ENCODE results near the gene COMMD1.
A peak's percentile ranks its signal among the peaks of the same experiment; 100 is the strongest.

COMMD1 gene

DNA sequence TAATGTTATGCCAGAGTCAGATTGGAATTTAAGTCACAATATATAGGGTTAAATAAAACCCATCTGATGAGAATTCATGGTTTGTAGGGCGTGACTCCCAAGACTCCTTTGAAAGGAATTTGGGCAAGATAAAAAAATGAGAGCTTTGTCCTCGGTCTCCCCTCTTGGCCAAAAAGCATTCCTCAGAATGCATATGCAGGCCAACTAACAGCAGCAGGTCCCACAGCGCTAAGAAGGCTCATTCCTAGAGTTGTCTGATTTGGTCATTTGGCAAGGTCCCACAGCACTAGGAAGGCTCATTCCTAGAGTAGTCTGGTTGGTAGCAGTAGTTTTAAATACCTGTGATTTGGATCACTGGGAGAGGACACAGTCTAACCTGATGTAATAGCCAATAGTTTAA, 184.2 kb downstream of the COMMD1 start:
- no peak overlapping the region for H3K4me3 ChIP-seq (replicated peaks in 1 of 2; ENCODE audit: low read depth in 2 of 2, low read length in 2 of 2)
- peak in 1 of 2 donors; percentile 37 for DNase-seq (ENCODE audit: low read depth in 2 of 2)
- TF ChIP-seq, protein P1, sequence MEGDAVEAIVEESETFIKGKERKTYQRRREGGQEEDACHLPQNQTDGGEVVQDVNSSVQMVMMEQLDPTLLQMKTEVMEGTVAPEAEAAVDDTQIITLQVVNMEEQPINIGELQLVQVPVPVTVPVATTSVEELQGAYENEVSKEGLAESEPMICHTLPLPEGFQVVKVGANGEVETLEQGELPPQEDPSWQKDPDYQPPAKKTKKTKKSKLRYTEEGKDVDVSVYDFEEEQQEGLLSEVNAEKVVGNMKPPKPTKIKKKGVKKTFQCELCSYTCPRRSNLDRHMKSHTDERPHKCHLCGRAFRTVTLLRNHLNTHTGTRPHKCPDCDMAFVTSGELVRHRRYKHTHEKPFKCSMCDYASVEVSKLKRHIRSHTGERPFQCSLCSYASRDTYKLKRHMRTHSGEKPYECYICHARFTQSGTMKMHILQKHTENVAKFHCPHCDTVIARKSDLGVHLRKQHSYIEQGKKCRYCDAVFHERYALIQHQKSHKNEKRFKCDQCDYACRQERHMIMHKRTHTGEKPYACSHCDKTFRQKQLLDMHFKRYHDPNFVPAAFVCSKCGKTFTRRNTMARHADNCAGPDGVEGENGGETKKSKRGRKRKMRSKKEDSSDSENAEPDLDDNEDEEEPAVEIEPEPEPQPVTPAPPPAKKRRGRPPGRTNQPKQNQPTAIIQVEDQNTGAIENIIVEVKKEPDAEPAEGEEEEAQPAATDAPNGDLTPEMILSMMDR (IDR thresholded peaks at IDR 0.05; ENCODE audit: low read depth, low read length) = no peak

DNA sequence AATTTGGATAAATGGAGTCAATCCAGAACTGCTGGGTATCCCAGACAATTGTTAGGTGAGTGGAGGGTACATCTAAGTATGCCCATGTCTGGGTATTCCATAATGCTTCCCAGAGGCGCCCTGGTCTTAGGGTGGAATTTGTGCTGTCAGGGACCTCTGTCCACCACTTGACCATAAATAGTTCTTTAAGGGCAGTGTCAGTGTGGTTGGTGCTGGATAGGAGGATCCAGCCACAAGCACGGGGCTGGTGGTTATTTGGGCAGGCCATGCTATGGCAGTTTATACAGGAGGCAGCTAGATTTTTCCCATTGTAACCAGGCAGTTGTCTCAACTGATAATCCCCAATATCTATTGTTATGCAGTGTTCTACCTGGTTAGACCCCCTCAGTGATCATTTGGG, 186.0 kb downstream of the COMMD1 start:
- no peak for DNase-seq (ENCODE audit: low read depth in 2 of 2)
- no peak overlapping the region for H3K4me3 ChIP-seq (replicated peaks in 1 of 2; ENCODE audit: low read depth in 2 of 2, low read length in 2 of 2)
- TF ChIP-seq, protein P1 (IDR thresholded peaks at IDR 0.05; ENCODE audit: low read depth, low read length) = no peak

DNA sequence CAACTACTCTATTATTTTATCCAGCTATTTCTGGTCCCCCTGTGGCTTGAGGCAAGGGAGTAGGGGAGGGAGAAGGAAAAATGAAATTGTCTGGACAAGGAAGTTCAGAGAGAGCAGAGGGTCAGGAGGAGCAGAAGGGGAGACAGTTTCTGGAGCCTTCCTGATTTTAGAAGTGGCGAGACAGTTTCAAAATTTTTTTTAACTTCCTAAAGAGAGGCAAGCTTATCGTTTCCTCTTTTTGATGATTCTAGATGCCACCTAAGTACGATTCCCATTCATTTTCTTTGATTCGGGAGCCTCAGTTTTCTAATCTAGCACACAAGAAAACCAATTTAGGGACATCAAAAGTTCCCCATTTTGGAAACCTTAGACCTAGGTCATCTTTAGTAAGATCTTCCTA, 193.6 kb downstream of the COMMD1 start:
- no peak overlapping the region for H3K4me3 ChIP-seq (replicated peaks in 1 of 2; ENCODE audit: low read depth in 2 of 2, low read length in 2 of 2)
- TF ChIP-seq, protein P1 (IDR thresholded peaks at IDR 0.05; ENCODE audit: low read depth, low read length) = no peak
- no peak for DNase-seq (ENCODE audit: low read depth in 2 of 2)

DNA sequence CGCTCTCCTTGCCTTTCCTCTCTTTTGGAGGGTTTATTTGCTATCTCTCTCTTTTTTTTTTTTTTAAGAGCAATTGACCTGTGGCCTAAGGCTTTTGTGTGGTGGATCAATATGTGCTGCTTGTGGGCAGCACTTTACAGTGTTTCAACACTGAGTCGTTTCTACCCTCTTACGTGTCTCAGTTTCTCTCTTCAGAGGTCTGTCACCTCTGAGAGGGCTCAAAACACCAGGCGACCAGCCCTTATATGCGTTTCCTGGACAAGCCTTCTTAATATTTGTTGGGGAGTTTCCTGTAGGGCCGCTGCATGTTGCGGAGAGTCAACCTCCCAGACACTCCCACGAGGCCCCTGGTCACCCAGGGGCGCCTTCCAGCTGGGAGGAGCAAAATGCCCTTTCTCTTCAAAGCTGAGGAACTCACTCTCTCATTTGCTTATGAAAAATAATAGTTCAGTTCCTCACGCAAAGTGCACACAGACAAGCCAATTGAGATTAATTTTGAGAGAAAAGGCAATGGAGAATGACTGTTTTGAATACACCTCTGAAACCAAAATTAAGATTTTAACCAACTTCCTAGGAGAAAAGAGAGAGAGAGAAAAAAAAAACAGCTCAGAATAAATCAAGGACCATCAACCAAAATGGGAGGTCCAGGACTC, 194.2 kb downstream of the COMMD1 start:
- H3K4me3 ChIP-seq (replicated peaks in 1 of 2; ENCODE audit: low read depth in 2 of 2, low read length in 2 of 2) = no peak overlapping the region
- TF ChIP-seq, protein P1 (IDR thresholded peaks at IDR 0.05; ENCODE audit: low read depth, low read length) = no peak
- DNase-seq (ENCODE audit: low read depth in 2 of 2) = no peak

DNA sequence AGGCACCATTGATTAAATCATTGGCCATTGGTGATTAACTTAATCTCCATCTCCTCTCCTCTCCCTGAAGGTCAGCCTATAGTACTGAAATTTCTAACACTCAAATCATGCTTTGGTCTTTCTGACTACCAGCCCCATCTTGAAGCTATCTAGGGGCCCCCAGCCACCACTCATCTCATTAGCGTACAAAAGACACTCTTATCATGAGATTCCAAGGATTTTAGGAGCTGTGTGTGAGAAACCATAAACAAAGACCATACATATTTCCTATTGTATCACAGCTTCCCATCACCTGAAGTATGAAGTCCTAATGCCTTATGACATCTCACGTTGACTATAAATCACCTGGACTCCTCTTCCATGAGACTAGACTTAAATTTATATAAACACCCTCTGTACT, 196.4 kb downstream of the COMMD1 start:
- no peak overlapping the region for H3K4me3 ChIP-seq (replicated peaks in 1 of 2; ENCODE audit: low read depth in 2 of 2, low read length in 2 of 2)
- DNase-seq (ENCODE audit: low read depth in 2 of 2) = no peak
- TF ChIP-seq, protein P1 (IDR thresholded peaks at IDR 0.05; ENCODE audit: low read depth, low read length) = no peak

DNA sequence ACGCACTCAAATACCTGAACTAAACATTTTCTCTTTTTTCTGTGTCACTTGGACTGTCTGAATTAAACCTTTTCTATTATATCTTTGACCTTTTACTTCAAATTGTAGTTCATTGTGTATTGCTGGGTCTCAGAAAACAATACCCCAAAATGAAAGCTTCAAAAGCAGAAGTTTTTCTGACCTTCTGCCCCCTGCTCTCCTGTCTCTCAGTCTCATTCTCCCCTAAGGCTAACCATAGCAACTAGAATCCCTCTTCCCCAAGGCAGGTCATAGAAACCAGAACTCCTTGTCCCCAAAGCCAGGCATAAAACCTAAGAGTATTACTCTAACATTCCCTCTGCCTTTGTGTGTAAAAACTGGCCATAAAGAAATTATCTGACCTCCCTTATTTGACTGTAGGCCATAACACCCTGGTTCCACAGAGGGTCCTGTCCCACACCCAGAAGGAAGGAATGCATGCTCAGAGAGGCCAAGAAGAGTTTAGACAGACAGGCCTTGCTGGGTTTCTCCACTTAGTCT, 197.0 kb downstream of the COMMD1 start:
- no peak for DNase-seq (ENCODE audit: low read depth in 2 of 2)
- TF ChIP-seq, protein P1 (IDR thresholded peaks at IDR 0.05; ENCODE audit: low read depth, low read length) = no peak
- no peak overlapping the region for H3K4me3 ChIP-seq (replicated peaks in 1 of 2; ENCODE audit: low read depth in 2 of 2, low read length in 2 of 2)

DNA sequence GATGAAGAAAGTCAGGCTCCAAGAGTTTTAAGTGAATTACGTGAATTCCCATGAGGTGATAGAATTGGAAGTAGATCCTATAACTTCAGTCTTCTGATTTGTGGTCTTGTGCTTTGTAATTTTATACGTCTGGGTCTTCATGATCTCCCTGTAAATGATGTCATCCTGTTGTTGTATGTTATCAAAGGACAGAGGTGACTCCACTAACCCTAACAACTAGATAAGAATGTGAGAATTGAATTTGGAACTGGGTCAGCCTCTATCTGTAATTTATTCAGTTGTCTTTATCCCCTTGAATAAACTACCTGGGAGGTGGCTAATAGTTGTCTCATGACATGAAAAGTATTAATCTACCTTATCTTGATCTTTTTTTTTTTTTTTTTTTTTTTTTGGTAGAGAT, 204.1 kb downstream of the COMMD1 start:
- H3K4me3 ChIP-seq (replicated peaks in 1 of 2; ENCODE audit: low read depth in 2 of 2, low read length in 2 of 2) = no peak overlapping the region
- no peak for DNase-seq (ENCODE audit: low read depth in 2 of 2)
- TF ChIP-seq, protein P1 (IDR thresholded peaks at IDR 0.05; ENCODE audit: low read depth, low read length) = no peak
